ENCODE measurements around the gene SLC22A1. TPM values are rescaled to one million over a fixed set of nuclear protein-coding genes. Genes with fewer than 3 reads are reported as not detected.

SLC22A1 gene
- total RNA-seq, 2 experiments from 2014 or later, result 0.14 to 0.89 TPM

GRCh38 chr6:160167604-160168399, 46.2 kb downstream of the SLC22A1 start:
- Histone ChIP-seq H3K9me3 (ENCODE audit: control insufficient read depth in 1 of 2, insufficient read depth in 1 of 2, low read length in 2 of 2) (peaks cover 0 to 15% of the 10 kb centered on the region in 2 experiments), H3K36me3 (ENCODE audit: insufficient read depth, low read length) (no peaks in the 10 kb centered on the region), H3K4me3 (ENCODE audit: low read length) (no peak overlapping the region), H3K27ac (ENCODE audit: low read depth in 1 of 2, low read length in 2 of 2) (no peak overlapping the region), H3K27me3 (ENCODE audit: control insufficient read depth in 1 of 2, insufficient read depth in 2 of 2, low read length in 2 of 2) (peaks cover 0 to 5% of the 10 kb centered on the region in 2 experiments), H3K4me1 (ENCODE audit: insufficient read depth, low read length) (no peaks in the 10 kb centered on the region)
- TF ChIP-seq, protein P1, sequence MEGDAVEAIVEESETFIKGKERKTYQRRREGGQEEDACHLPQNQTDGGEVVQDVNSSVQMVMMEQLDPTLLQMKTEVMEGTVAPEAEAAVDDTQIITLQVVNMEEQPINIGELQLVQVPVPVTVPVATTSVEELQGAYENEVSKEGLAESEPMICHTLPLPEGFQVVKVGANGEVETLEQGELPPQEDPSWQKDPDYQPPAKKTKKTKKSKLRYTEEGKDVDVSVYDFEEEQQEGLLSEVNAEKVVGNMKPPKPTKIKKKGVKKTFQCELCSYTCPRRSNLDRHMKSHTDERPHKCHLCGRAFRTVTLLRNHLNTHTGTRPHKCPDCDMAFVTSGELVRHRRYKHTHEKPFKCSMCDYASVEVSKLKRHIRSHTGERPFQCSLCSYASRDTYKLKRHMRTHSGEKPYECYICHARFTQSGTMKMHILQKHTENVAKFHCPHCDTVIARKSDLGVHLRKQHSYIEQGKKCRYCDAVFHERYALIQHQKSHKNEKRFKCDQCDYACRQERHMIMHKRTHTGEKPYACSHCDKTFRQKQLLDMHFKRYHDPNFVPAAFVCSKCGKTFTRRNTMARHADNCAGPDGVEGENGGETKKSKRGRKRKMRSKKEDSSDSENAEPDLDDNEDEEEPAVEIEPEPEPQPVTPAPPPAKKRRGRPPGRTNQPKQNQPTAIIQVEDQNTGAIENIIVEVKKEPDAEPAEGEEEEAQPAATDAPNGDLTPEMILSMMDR (IDR thresholded peaks at IDR 0.05), result no peak
- no peak for DNase-seq
- Mint-ChIP-seq H3K27me3 (peaks cover 30% of the 10 kb centered on the region), H3K4me3 (no peak overlapping the region), H3K4me1 (ENCODE audit: low read depth) (no peaks in the 10 kb centered on the region), H3K27ac (no peak overlapping the region), H3K9me3 (peaks cover 4% of the 10 kb centered on the region), H3K36me3 (ENCODE audit: low read depth) (no peaks in the 10 kb centered on the region)
- ATAC-seq (ENCODE audit: poor library complexity), result no peak
- intact Hi-C loops (cut with DNase I, micrococcal nuclease), result no loop called here
- CTCF ChIA-PET, result no interaction called here
- POLR2A ChIA-PET, result no interaction called here

DNA sequence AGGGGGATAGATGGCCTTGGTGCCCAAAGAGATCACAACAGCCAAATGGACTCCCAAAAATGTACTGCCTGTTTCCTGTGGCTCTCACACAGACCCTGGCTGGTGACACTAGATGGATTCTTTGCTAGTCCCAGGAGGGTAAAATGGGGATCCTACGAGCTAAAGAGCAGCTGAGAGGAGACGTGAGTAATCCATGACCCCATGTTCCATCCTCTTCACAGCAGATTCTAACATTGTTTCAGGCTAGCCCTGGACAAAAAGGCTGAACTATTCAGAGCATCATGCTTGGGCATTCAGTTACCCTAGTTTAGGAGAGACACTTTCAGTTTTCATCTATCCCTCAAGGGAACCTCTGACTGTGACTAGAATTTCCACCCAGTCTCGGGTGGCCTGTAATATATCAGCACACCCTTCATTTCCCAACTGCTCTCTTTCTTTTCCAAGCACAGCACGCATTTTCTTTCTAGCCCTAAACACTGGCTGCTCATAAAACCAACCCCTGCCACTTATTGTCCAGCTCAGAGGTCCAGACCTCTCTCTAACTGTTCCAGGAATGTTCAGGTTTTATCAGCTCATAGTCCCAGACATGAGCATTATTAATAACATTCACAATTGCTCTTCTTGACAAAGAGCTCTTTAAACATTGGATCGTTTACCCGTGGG, 48.5 kb downstream of the SLC22A1 start:
- Histone ChIP-seq H3K4me1 (ENCODE audit: insufficient read depth, low read length) (no peaks in the 10 kb centered on the region), H3K4me3 (ENCODE audit: low read length) (no peak overlapping the region), H3K36me3 (ENCODE audit: insufficient read depth, low read length) (no peaks in the 10 kb centered on the region), H3K27ac (ENCODE audit: low read depth in 1 of 2, low read length in 2 of 2) (no peak overlapping the region), H3K9me3 (ENCODE audit: control insufficient read depth in 1 of 2, insufficient read depth in 1 of 2, low read length in 2 of 2) (peaks cover 0 to 15% of the 10 kb centered on the region in 2 experiments), H3K27me3 (ENCODE audit: control insufficient read depth in 1 of 2, insufficient read depth in 2 of 2, low read length in 2 of 2) (peaks cover 5% of the 10 kb centered on the region in 2 experiments)
- Mint-ChIP-seq H3K4me1 (ENCODE audit: low read depth) (no peaks in the 10 kb centered on the region), H3K27me3 (peaks cover 29% of the 10 kb centered on the region), H3K36me3 (ENCODE audit: low read depth) (no peaks in the 10 kb centered on the region), H3K9me3 (peaks cover 2% of the 10 kb centered on the region), H3K27ac (no peak overlapping the region), H3K4me3 (no peak overlapping the region)
- TF ChIP-seq, protein P1 (IDR thresholded peaks at IDR 0.05), result no peak
- ATAC-seq (ENCODE audit: poor library complexity) (no peak), DNase-seq (no peak)
- CTCF ChIA-PET, result no interaction called here
- POLR2A ChIA-PET, result no interaction called here
- intact Hi-C loops (cut with DNase I, micrococcal nuclease), result no loop called here

GRCh38 chr6:160172704-160173103, 51.1 kb downstream of the SLC22A1 start:
- TF ChIP-seq, protein P1 (IDR thresholded peaks at IDR 0.05), result no peak
- Mint-ChIP-seq H3K4me1 (ENCODE audit: low read depth) (no peaks in the 10 kb centered on the region), H3K36me3 (ENCODE audit: low read depth) (no peaks in the 10 kb centered on the region), H3K4me3 (no peak overlapping the region), H3K27ac (no peak overlapping the region), H3K27me3 (peaks cover 32% of the 10 kb centered on the region), H3K9me3 (no peaks in the 10 kb centered on the region)
- ChIA-PET POLR2A (no interaction called here), CTCF (no interaction called here)
- Histone ChIP-seq H3K9me3 (ENCODE audit: control insufficient read depth in 1 of 2, insufficient read depth in 1 of 2, low read length in 2 of 2) (no peaks in the 10 kb centered on the region), H3K36me3 (ENCODE audit: insufficient read depth, low read length) (no peaks in the 10 kb centered on the region), H3K27me3 (ENCODE audit: control insufficient read depth in 1 of 2, insufficient read depth in 2 of 2, low read length in 2 of 2) (peaks cover 5% of the 10 kb centered on the region in 2 experiments), H3K4me3 (ENCODE audit: low read length) (no peak overlapping the region), H3K4me1 (ENCODE audit: insufficient read depth, low read length) (no peaks in the 10 kb centered on the region), H3K27ac (ENCODE audit: low read depth in 1 of 2, low read length in 2 of 2) (no peak overlapping the region)
- intact Hi-C loops (cut with DNase I, micrococcal nuclease), result no loop called here
- ATAC-seq (ENCODE audit: poor library complexity) (no peak), DNase-seq (no peak)

All from CD4-positive, alpha-beta T cell (primary cell).